ENCODE data around the gene RSPH10B.
"Not testable (repeated sequence)": the region's sequence is repeated elsewhere in the genome, so short reads cannot be mapped to it uniquely, and the experiment has no call there.

The RSPH10B gene

DNA sequence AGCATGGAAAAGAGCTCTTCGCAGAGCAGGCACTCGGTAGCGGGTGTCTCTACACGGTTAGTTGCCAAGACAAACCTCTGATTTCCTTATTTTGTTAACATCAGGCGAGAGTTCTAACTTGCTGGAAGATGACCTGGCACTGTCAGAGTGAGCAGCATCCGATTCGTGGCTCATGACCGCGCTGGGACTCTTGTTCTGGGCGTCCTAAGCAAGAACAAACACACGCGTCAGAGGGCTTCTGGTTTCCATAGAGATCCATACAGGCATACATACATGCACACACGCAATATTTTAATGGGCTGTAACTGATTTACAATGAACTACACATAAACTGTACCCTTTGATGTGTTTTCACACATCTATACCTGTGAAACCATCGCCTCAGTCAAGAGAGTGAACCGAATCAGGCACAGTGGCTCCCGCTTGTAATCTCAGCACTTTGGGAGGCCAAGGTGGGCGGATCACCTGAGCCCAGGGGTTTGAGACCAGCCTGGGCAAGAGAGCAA, 35.5 kb downstream of the RSPH10B start:
- H3K36me3 ChIP-seq; H3K9me3 ChIP-seq; H3K4me3 ChIP-seq; intact Hi-C loops (cut with DNase I; ENCODE audit: low total_unique reads); H3K27ac ChIP-seq; DNase-seq; H3K4me1 ChIP-seq; H3K27me3 ChIP-seq: not testable (repeated sequence)

DNA sequence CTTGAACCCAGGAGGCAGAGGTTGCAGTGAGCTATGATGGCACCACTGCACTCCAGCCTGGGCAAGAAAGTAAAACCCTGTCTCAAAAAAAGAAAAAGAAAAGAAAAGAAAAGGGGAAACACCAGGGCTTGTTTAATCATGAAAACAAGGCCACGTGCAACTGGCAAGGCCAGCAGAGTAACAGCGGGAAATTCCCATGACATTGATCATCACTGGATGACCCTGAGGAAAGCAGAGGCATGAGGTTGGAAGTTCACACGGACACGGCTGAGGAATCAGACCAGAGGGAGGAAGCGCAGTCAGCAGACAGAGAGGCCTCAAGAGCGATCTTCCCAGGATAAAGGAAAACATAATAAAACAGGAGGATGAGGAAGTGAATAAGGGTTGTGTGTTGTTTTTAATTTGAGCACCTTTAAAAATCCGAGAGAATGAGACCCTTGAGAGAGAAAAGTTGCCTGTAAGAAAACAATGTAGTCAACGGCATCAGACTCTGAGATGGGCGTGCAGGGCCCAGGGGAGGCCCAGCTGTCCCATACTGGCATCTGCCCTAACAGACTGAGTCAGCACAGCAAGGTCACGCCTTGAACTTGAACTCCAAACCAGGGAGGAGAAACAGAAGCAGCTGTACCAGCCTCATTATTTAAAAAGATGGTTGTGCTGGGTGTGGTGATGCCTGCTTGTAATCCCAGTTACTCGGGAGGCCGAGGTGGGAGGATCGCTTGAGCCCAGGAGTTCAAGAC, 38.4 kb downstream of the RSPH10B start:
- DNase-seq; H3K27ac ChIP-seq; H3K36me3 ChIP-seq; H3K4me1 ChIP-seq; H3K27me3 ChIP-seq; H3K9me3 ChIP-seq; intact Hi-C loops (cut with DNase I; ENCODE audit: low total_unique reads); H3K4me3 ChIP-seq: not testable (repeated sequence)

DNA sequence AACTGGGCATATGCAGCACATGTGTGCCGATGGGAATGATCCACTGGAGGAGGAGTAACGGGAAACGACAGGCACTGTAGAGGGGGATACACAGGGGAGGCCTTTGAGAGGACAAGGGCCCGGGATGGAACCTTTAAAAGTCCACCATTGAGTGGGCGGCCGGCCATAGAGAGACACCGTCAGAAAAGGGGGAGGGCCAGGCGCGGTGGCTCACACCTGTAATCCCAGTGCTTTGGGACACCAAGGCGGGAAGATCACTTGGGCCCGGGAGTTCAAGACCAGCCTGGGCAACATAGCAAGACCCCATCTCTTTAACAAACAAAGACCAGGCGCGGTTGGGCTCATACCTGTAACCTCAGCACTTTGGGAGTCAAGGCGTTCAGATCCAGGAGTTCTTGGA, 39.2 kb downstream of the RSPH10B start:
- intact Hi-C loops (cut with DNase I; ENCODE audit: low total_unique reads); H3K9me3 ChIP-seq; H3K27me3 ChIP-seq; H3K27ac ChIP-seq; H3K4me1 ChIP-seq; H3K36me3 ChIP-seq; H3K4me3 ChIP-seq: not testable (repeated sequence)
- DNase-seq = peak in 1 of 2 donors; percentile 20

DNA sequence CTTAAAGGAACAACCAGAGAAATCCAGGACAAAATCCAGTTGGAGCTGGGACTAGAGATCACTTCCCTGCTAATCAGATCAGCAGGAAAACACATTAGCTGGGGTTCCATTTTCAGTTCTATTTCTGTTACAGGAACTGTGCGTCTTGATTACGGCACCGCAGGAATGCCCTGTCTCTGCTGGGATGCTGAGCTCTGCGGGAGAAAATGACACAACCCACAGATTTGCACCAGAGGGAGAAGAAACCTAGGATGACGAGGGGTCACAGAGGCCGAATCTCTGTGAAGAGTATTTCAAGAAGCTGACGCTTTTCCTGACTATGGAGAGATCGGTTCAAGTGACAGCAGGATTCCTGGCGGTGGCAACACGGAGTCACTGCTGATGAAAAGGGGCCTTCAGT, 40.2 kb downstream of the RSPH10B start:
- H3K9me3 ChIP-seq; H3K4me3 ChIP-seq; H3K27me3 ChIP-seq; H3K4me1 ChIP-seq; intact Hi-C loops (cut with DNase I; ENCODE audit: low total_unique reads); DNase-seq; H3K27ac ChIP-seq; H3K36me3 ChIP-seq: not testable (repeated sequence)

DNA sequence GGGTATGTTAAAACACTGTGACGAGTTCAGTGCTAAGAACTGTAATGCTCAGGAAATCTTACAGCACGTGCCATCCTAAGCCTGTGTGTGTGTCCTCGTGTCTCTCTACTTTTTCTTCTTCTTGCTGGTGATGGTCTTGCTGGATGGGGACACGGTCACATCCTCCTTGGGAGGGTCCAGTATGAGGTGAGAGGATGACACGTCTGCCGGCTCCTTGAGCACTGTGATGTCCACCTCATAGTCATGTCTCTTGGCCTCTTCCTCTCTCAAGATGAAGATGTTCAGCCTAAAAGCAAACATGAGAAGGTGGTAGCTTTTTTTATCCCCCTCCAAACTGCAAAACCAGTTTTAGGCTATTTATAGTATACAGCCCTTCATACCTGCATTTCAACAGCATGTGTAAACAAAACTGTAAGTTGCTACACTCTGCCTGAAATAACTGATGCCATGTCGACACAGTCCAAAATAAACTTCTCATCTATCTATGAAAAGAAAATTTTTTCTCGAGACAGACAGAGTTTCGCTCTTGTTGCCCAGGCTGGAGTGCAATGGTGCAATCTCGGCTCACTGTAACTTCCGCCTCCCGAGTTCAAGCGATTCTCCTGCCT, 44.1 kb downstream of the RSPH10B start:
- H3K4me1 ChIP-seq; H3K9me3 ChIP-seq; intact Hi-C loops (cut with DNase I; ENCODE audit: low total_unique reads); H3K36me3 ChIP-seq; H3K27ac ChIP-seq; H3K27me3 ChIP-seq; H3K4me3 ChIP-seq; DNase-seq: not testable (repeated sequence)

DNA sequence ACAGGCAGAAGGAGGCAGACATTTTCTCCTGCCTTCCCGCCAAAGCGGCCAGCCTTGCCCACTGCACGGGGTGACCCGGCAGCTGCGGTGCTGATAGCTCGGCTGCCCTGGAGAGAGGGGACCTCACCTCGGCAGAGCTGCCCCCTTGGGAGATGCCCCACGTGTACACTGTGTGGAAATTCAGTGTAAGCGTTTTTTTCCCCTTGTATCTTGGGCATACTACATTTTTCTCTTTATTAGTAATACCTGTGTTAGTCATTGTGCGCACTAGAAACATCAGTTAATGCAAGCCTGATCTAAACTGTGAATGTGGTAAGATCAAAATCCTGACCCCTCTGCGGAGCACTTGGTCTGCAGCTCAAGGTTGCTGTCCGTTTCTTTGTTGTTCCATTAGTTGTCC, 45.9 kb downstream of the RSPH10B start:
- H3K36me3 ChIP-seq; H3K27me3 ChIP-seq; H3K9me3 ChIP-seq; intact Hi-C loops (cut with DNase I; ENCODE audit: low total_unique reads); H3K4me1 ChIP-seq; H3K4me3 ChIP-seq; H3K27ac ChIP-seq; DNase-seq: not testable (repeated sequence)

DNA sequence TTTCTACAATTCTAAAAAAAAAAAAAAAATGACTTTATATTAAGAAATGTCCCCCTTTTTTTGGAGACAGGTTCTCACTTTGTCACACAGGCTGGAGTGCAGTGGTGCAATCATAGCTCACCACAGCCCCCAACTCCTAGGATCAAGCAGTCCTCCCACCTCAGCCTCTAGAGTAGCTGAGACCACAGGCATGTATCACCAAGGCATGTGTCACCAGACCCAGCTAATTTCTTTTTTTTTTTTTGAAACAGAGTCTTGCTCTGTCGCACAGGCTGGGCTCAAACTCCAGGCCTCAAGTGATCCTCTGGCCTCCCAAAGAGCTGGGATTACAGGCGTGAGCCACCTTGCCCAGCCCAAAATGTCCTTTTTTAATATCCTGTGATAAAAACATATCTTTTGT, 46.3 kb downstream of the RSPH10B start:
- H3K36me3 ChIP-seq; H3K4me1 ChIP-seq; H3K27me3 ChIP-seq; H3K4me3 ChIP-seq; DNase-seq; H3K27ac ChIP-seq; H3K9me3 ChIP-seq; intact Hi-C loops (cut with DNase I; ENCODE audit: low total_unique reads): not testable (repeated sequence)

DNA sequence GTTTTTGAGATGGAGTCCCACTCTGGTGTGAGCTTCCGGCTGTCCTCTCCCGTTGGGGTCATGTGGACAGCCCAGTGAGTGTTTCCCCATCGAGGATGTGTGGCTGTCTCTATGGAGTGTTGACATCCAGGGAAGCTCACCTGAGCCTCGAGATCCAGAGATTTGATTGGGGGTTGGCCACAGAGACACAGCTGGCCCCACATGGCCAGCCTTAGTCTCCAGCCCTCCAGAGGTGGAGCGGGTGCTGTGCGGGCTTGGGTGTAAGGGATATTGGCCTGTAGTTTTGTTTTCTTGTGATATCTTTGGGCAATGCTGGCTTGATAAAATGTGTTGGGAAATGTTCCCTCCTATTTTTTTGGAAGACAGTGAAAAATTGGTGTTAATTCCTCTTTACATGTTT, 54.0 kb downstream of the RSPH10B start:
- H3K27ac ChIP-seq; DNase-seq; H3K9me3 ChIP-seq; intact Hi-C loops (cut with DNase I; ENCODE audit: low total_unique reads); H3K4me1 ChIP-seq; H3K4me3 ChIP-seq; H3K27me3 ChIP-seq: not testable (repeated sequence)
- peaks cover 0 to 12% (median under 1%) of the 10 kb centered on the region in 3 donors for H3K36me3 ChIP-seq

DNA sequence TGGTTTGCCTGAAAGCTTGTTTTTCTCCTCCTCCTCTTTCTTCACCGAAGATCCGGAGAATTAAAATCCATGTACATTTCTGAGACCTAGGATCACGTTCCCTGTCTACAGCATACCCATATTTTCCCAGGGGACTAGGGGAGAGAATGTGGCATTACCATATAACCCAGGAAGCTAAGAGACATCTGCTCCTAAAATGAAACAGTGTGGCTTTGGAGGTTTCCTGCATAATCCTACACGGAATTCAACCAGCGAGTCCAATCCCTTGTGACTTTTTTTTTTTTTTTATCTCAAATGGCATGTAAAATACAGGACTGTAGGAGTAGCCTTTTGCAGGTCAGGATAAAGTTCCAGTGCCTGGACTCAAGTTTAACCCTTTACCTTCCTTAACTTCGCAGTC, 61.7 kb downstream of the RSPH10B start:
- peaks cover 10 to 43% (median 16%) of the 10 kb centered on the region in 3 donors for H3K36me3 ChIP-seq
- intact Hi-C loops (cut with DNase I; ENCODE audit: low total_unique reads); H3K4me1 ChIP-seq; H3K27me3 ChIP-seq; H3K9me3 ChIP-seq; H3K27ac ChIP-seq; H3K4me3 ChIP-seq; DNase-seq: not testable (repeated sequence)

DNA sequence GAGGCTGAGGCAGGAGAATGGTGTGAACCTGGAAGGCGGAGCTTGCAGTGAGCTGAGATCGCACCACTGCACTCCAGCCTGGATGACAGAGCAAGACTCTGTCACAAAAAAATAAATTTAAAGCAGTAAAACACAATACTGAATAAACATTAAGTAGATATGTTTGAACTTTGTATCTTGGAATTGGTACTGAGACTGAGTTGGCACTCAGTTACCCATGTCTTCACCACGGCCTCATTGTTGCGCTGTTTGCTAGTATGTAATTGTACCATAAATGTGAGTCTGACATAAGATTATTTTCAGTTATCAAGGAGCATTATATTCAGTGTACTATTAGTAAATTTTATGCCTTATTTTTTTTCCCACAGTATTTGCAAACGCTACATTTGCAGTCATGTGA, 65.8 kb downstream of the RSPH10B start:
- DNase-seq; H3K4me3 ChIP-seq; H3K27me3 ChIP-seq; H3K4me1 ChIP-seq; intact Hi-C loops (cut with DNase I; ENCODE audit: low total_unique reads); H3K27ac ChIP-seq; H3K9me3 ChIP-seq: not testable (repeated sequence)
- H3K36me3 ChIP-seq = peaks cover 7 to 34% (median 10%) of the 10 kb centered on the region in 3 donors

DNA sequence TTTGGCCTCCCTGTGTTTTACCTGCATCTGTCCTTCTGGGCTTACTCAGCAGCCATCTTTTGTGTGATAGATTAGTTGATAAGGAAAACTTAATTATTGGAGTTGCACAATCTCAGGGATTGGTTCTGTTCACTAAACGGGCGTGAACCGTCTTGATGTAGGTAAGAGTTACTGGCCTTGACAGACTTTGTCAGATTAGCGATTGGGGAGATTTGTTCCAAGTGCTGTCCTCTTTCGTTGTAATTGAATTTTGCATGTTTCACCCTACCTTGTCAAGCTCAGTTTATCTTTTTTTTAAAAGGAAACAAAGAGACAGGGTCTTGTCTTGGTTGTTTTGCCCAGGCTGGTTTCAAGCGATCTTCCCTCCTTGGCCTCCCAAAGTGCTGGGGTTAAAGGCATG, 67.5 kb downstream of the RSPH10B start:
- H3K4me3 ChIP-seq; H3K4me1 ChIP-seq; DNase-seq; H3K27me3 ChIP-seq; H3K27ac ChIP-seq; intact Hi-C loops (cut with DNase I; ENCODE audit: low total_unique reads); H3K9me3 ChIP-seq: not testable (repeated sequence)
- peaks cover 7 to 34% (median 10%) of the 10 kb centered on the region in 3 donors for H3K36me3 ChIP-seq

DNA sequence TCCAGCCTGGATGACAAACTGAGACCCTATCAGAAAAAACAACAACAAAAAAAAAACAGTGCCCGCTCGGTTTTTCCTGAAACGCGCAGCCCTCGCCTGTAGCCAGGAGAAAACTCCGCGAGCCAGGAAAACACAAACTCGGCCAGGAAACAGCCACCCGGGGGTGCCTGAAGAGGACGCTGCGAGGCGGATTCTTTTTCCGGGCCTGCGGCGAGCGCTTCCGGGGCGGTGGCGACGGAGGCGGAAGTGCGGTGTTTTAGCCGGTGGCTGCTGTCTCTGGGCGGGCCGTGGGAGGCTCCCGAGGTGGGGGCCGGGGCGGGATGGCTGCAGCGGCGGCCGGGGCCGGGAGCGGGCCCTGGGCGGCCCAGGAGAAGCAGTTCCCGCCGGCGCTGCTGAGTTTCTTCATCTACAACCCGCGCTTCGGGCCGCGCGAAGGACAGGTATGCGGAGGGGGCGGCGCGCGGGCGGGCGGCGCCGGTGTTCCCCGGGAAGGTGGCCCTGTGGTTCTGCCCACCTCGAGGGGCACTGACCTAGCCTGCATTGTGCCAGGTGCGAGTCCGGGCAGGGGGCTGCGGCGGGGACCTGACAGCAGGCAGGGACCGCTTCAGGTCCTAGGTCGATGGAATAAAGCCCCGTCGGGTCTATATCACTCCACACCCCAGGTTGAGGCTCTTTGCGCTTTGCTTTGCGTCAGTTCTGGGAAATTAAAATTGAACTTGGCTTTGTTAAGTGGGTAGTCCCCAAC, 71.8 kb downstream of the RSPH10B start, which contains the start of gene CCZ1:
TSS of gene CCZ1 (plus strand) at position 254 of the 745 bp plus-strand sequence. CDS start at position 321, 67 bp downstream.
- H3K27me3 ChIP-seq; H3K36me3 ChIP-seq; H3K9me3 ChIP-seq; intact Hi-C loops (cut with DNase I; ENCODE audit: low total_unique reads): not testable (repeated sequence)
- Histone ChIP-seq H3K27ac (peak within 1 kb of the TSS; percentile 61 to 71), H3K4me3 (peak within 1 kb of the TSS; percentile 53 to 57), H3K4me1 (peaks cover 0 to 12% (median 0%) of the 10 kb centered on the region in 4 donors)
- DNase-seq = peak; percentile 29 to 72

DNA sequence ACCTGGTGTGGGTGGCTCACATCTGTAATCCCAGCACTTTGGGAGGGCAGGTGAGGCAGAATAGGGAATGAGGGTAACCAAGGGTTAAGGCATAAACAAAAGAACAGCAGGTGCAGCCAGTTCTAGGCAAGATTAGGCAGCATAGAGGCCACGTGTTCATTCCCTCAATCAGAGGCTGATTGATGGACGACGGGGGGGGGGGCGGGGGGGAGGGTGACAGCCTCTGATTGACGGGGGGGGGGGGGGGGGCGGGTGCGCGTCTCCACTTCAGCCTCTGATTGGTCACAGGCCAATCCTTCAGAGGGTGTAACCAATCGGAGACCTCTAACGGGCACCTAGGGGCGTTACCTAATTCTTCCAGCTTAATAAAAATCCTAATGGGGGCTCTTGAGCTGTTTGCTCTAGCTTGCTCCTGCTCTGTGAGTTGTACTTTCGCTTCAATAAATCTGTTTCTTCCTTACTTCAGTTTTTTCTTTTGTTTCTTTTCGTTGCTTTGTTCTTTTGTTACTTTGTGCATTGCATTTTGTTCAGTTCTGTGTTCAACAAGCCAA, 73.0 kb downstream of the RSPH10B start:
- H3K4me3 ChIP-seq; H3K9me3 ChIP-seq; H3K36me3 ChIP-seq; intact Hi-C loops (cut with DNase I; ENCODE audit: low total_unique reads); DNase-seq; H3K27ac ChIP-seq; H3K27me3 ChIP-seq: not testable (repeated sequence)
- H3K4me1 ChIP-seq = peaks cover 0 to 12% (median 0%) of the 10 kb centered on the region in 4 donors
